ENCODE data around the gene EVL.

The EVL gene

DNA sequence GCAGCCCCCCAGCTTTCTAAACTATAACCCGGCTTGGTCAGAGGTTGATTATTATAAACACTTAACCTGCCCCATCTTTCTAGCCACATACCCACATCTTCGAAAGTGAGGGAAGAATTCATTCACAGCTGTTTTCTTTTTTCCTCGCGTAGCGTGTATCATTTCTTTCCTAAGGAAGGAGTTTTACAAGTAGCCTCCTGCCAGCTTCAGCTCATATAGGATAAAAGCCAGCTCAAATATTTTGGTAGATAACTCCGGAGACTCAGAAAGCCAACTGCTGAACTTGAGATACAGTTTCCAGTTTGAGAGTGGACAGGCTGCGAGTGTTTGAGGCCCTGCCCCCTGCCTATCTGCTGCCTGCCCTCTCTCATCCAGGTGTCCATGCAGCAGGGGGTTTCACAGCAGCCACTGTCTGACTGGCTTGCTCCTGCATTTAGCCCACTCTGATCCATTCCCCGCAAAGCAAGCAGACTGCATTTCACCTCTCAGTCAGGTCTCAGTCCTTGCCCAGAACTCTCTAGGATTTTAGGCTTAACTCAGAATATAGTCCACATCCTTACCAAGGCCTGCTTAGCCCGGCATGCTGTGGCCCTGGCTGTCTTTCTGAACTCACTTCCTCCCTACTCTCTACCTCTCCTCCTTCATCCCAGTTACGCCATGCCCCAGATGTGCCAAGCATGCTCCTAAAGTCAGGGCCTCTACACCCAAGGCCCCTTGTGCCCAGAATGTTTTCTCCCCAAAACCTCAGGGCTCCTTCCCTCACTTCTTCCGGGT lies 46.9 kb downstream of the EVL start:
- no peak for DNase-seq

DNA sequence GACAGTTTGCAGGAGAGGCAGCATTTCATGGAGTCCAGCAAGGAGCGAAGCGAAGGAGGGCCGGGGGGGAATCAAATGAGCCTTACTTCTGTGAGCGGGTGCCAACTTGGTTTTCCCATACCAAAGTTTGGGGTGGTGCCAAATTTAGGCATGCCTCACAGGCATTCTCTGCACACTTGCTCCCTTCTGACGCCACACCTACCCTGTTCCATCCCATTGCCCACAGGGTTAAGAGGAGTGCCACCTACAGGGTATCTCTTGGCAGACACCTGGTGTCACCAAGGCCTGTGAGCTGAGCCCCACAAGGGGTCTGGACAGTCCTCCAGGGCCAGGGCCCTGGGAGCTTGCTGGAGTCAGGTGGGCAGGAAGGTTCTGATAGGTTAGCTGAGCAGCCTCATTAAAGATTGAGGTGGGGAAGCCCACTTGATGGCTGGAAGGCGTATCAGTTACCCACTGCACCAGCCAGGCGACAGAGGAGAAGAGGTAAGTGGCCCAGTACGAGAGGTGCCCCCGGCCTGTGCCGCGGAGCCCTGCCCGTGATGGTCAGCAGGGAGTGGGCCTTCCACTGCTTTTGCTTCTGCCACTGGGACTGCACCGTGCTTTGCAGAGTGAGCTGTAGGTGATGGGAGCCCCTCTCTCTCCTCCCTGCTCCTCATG lies 49.0 kb downstream of the EVL start:
- DNase-seq: no peak

DNA sequence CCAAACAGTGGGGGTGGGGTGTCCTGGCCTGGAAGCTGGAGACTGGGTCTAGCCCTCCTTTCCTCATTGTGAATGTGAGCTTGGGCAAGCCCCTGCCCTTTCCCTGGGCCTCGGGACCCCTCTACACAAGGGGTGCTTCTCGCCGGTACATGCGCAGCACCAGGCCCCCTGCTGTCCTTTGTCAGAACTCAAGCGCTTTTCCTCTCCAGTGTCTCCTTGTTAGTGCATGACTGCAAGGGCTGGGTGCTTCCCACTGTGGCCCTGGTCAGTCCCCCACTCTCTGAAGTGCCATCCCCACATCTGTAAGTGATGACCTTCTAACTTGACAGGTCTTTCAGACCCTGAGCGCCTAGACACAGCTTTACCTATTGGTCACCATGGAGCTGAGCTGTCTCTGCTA lies 50.0 kb downstream of the EVL start:
- no peak for DNase-seq

DNA sequence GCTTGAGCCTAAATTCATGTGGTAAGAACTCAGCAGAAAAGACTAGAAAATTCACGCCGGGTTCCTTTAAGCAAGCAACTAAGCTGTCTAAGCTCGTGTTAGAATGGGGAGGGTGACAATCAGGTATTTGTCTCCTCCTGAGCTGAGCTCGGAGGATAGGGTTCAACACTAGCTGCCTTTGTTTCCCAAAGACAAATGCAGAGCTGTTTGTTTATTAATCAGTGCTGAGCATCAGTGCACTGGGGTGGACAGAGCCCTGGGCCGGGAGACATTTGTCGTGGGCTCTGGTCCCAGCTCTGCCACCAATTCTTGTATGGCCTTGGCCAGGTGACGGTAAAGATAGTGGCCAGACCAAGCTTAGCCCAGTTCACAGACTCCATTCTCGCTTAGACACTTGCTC lies 50.5 kb downstream of the EVL start:
- no peak for DNase-seq

DNA sequence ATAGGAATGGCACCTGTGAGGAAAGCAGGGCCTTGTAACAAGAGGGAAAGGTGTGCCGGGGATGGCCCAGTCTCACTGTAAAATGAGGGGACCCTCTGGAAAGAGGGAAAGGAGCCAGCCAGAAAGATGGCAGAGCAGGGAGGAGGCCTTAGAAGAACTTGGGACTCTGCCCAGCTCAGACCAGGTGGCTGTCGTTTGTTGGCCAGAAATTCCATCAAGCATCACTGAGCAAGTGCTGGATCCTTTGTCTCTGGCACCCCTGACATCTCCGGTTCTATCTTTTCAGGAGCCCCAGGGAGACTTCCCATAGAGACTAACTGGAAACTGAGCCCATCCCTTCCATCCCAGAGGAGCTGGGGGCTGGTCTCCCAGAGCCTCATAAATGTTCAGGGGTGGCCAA lies 50.9 kb downstream of the EVL start:
- peak; percentile 63 to 75 for DNase-seq

DNA sequence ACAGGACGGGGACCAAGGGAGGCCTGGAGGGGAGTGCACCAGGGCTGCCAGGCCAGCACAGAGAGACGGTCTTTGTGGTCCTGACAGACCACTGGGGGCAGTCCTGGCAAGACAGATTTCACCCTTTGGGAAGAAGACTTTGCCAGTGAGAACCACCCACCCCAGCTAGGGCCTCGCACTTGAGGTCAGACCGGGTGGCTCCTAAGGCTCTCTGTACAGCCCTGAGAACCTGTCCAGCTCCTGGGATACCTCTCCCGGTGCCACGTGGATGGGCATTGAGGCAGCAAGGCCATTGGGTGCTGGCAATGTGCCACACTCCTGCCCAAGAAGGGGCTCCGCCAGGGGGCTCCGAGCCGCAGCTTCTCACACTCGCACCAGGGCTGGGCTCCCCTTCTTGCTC lies 51.8 kb downstream of the EVL start:
- DNase-seq: no peak

DNA sequence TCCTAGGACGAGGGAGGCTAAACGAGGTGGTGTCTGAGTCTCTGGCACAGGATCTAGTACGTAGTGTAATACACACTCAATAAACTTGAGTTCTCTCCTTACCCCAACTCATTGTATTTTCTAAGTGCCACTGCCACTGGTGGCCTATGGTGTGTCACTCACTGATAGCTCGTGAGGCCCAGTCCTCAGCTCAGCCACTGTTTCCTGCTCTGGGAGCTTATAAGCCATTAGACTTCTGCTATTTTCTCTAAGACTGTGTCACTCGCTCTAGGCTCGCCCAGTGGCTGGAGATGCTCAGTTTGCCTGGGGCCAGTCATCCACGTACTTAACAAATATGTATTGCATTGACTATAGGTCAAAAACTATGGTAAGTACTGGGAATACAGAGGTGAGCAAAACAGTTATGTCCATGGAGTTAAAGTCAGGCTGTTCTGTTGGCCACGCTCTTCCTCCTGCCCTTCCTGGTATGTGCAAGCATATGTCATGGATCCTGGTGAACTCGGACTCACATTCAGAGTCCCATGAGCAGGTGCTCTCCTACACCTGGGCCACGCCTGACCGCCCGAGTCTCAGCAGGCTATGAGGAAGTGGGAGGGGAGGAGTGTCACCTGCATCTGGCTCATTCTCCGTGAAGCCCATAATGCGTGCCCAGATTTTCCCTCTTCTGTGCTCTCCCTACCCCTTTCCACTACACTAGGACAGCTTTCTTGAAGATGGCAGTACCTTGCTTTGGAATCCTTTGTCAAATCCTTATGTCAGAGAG lies 52.6 kb downstream of the EVL start:
- DNase-seq: no peak

DNA sequence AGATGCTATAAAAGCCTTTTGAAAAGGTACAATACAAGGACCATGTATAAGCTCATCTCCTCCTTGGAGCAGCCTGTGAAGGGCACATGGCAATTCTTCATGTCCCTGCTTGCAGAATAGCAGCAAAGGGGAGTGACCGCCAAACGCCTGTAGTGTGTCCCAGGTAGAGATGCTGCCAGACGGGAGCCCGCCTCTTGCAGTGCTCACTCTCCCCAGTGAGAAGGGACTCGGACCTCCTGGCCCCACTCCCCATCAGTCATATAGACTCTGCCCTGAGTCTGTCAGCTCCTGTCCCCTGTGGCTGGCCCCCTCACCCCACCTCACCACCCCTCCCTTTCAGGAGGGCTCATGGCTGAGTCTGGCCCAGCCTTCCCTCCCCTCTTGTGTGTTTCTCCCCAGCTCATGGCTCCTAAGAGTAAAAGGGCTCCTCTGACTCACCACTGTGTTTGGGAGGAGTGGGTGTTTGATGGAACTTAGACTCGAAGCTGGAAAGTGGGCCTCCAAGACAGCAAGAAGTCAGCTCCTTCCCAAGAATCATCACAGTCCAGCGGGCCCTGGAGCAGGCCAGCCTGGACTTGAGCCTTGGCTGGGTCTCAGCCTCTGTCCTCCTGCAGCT lies 53.3 kb downstream of the EVL start:
- DNase-seq: no peak

DNA sequence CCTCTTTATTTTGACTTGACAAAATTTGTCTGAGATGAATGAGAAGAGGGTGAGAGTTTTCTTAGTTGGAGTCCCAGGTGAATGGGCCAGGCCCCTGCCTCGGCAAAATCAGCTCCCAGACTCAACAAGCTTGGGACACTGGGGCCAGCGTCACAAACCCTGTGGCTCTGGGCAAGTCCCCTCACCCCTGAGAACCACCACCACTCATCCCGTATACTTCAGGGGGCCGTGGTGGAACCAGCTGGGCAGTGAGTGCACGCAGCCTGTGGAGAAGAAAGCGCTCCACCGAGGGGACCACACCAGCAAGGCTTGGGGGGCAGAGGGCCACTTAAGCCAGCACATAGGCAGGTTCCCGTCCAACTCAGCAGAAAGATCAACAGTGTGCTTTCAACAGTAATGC lies 54.0 kb downstream of the EVL start:
- DNase-seq: no peak

DNA sequence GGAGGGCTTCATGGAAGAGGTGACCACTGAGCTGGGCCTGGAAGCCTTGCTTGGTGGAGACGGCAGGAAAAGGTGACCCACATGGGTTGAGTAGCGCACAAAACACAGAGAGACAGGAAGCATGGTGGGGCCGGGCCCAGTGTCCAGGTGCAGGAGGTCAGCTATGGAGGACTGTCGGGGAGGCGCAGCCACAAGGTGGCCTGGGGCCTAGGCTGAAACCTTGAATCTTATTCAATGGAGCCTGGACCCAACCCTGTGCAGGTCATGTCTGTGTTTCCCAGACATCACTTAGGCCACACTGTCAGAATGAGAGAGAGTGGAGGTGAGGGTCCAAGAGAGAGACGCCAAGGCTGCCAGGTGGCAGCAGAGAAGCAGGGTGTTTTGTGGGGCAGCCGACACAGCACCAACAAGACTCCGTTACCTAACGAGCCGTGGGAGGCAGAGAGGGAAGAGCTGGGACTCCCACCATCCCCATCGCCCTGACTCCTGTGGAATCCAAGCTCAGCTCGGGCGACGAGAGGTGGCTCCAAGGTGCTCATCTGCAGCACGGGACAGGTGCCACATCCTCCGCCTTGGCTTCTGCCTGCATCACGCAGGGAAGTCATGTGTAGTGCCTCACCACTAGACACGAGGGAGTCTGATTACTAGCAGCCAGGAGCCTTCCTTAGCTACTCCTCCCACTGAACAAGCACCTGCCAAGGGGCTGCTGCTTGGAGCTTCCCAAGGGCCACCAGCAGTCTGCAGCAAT lies 55.5 kb downstream of the EVL start:
- no peak for DNase-seq

DNA sequence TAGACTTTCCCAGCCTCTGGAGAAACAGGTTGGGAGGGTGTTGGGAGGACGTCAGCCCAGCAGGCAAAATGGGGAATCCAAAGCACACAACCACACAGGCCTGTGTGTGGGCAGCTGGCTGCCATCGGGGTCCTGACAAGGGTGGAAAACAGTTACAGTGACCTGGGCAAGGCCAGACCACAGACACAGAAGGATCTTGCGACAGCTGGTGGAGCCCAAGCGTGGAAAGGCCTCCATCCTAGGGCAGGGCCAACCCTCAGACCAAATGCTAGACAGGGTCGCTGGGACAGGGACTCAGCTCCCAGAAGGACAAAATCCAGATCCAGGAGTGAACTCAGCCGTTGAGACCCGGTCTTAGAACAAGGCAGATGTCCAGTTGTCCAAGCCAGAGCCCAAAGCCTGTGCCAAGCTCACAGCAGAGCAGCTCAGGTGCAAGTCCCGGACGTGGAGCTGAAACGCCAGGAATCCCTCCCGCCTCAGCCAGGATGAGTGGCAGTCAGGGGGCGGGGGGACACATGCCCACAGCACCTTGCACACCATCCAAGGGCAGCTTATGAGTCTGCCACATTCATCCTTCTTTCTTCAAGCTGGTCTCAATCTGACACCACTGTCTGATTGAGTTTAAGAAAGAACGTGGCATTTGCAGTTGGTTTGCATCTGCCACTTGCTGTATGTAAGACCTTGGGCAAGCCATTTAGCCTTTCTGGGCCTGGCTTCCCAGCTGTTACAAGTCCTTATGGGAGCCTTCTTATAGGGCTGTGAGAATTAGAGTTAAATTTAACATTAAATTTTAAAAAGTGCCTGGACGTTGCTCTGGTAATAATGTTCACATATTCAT lies 56.6 kb downstream of the EVL start:
- no peak for DNase-seq

DNA sequence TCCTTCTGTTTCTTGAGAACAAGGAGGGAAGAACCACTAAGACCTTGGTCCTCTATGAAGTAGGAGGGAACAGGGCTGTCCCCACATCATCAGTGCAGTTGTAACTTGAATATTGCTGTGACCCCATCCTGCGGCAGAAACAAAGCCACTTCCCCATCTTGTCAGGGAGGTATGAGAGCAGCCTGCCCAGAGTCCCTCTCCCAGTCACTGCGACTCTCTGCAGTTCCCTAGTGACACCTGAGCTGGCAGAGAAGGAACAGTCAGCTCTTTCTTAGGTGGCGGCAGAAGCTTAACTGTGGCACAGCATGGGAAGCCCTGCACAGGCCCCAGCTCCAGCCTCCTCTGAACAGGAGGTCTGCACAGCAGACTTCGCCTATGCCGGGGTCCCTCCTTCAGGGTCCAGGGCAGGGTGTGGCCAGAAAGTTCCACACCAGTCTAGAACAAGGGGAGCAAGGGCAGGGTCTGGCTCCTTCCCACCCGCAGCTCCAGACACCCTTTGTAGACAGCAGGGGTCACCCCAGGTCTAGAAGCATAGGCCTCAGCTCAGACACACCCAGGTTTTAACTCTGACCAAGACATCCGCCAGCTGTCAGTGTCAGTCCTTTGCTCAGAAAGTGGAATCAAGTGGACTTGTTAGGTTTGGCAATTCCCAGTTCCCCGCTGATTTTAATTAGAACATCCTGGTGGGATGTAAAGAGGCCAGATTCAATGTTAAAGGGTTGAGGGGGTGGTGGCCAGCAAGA lies 57.4 kb downstream of the EVL start:
- DNase-seq: no peak

DNA sequence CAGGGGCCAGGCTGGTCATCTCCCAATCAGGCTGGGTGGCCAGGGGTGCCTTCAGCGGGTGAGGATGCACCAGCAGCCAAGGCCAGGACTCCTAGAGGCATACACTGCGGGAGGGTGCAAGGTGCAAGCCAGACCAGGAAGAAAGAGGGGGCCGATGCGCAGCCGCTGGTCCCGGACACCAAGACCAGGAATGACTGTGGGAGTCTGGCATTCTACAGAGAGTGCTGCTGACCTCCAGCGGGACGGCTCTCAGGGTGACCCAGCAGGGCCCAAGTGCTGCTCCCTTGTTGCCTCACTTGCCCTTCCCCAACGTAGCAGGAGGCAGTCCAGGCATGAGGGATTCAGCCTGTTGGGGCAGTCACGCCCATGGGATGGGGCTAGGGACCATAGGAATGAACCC lies 58.4 kb downstream of the EVL start:
- DNase-seq: no peak

DNA sequence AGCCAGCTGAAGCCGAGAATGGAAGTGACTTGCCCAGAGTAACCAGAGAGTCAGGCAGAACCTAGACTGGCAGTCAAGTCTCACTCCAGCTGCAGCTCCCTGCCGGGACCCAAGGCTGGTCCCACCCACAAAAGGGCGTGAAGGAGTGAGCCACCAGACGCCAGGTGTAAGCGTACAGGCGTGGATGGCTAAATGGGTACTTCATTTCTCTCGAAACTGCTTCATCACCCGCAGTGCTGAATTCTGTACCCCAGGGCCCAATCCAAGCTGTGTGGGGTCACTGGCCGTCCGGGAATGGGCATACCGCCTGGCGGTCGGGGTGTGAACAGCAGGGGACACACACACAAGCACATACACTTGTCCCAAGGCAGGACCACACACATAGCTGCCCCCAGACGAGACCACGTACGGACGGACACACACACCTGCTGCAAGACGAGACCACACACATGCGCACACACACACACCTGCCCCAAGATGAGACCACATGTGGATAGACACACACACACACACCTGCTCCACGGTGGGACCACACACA lies 59.4 kb downstream of the EVL start:
- no peak for DNase-seq

DNA sequence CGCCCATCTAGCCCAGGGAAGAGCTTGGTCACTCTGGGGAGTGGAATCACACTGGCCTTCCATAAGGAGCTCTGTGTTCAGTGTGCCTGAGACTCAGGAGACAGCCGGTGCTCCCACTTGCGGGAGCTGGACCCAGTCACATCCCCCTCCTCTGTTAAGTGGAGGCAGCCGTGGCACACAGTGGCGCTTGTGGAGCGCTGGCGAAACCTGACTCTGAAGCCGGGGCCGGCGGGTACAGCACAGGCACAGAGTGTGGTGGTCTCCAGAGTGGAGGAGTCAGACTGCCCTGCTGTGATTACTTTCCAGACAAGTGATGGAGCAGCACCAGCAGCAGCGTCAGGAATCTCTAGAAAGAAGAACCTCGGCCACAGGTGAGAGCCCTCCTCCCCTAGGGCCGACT lies 61.2 kb downstream of the EVL start:
- DNase-seq: no peak

DNA sequence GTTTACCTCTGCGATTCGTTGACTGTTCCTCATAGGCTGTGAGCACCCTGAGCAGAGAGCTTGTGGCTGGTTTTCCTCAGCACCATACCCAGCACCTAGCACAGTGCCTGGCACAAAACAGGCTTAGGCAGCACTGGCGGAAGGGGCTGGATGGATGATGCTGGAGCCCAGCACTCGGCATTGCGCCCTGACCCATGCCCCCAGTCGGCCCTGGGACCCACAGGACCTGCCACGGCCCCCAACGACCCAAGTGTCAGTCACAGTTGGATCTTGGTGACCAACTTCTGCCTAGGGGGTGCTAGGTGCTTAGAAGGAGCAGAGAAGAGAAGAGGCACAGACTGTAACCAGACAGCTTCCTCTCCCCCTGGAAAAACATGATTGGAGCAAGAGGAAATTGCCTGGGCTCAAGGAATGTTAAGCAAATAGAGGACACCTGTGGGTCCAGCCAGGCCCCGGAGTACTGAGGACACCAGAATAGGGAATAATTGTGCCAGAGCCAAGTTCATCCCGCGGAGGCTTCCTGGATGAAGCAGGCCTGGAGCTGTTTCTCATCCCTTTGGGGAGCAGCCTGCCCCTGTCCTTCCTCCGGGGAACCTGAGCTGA lies 62.7 kb downstream of the EVL start:
- DNase-seq: no peak

DNA sequence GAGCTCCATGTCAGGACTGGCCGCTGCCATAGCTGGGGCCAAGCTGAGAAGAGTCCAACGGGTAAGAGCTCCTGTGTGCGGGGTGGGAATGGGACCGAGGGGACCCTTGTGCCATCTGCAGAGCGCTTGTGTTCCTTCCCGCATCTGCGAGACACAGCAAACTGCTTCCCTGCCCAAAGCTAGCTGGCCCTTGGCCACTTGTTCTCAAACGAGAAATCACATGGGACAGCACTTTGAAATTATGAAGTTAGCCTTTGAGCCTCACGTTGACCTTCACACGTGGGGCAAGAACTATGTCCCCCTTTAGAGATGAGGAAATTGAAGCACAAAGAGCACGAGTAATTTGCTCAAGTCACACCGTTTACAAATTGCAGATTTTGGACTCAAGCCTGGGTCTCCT lies 63.5 kb downstream of the EVL start:
- no peak for DNase-seq

DNA sequence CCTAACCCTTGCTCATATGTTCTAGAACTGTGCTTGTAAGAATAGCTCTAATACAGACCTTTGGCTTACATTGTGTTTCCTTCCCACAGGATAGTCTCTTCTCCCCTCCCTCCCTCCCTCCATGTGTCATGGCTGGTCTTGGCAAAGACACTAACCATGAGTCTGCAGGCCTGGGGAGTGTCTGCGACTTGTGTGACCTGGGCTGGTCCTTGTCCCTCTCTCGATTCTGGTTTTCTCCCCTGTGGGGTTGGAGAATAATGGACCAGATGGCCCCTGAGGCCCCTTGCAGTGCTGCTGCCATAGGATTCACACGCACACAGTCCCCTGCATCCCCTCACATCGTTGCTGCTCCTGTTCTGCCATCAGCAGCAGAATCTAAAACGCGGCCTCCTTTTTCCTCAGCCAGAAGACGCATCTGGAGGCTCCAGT lies 64.0 kb downstream of the EVL start:
- DNase-seq: no peak

DNA sequence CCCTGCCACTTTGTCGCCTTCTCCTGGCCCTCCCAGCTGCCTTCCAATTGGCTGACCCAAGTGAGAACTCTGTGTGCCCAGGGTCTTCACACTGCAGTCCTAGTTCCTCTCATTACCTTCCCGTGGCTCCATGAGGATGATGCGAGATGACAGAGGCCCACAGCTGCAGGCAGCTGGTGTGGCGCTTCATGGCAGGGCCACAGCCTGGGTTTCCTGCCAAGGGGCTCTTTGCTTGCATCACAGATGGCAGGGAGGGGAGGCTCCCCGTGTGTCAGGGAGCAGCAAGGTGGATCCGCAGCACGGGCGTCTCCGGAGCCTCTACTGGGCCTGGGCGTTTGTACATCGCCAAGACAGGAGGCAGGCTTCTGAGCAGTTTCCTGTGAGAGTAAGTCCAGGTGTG lies 65.3 kb downstream of the EVL start:
- no peak for DNase-seq

DNA sequence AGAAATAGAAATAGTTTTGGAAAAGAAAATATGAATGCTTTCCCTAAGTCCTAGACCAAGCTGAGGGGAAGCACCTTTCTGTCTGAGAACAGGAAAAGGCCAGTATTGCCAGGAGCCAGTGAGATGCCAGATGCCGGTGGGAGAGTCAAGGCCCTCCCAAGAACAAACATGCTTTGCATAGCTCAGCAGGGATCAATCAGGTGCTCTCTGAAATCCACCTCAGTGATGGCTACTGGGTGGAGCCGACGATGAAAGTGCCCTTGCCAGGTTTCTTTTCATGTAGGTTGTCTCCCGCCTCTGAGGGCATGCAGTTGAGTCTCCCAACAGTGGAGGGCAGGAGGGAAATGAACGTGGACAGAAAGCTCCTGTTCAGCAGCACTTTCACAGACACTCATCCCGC lies 66.0 kb downstream of the EVL start:
- DNase-seq: no peak
